OCI-LY3 (cell line): ENCODE measurements around the gene CELF1.

Source experiments
- EZH2phosphoT487 ChIP-seq: fragments of 200-600 bp; shearing (Covaris generic); IDR thresholded peaks from 2 replicates; pipeline ENCODE4 v1.6.1; 2018; ENCODE audit warnings: antibody characterized with exemption, mixed run types, low read depth
- TF ChIP-seq, protein P1 (sequence below): fragments of 200-600, 300-600 bp; sonication (generic); IDR thresholded peaks from 2 replicates; pipeline ENCODE4 v1.5.1; 2014; ENCODE audit warnings: antibody characterized with exemption, low read length, low read depth

DNA sequence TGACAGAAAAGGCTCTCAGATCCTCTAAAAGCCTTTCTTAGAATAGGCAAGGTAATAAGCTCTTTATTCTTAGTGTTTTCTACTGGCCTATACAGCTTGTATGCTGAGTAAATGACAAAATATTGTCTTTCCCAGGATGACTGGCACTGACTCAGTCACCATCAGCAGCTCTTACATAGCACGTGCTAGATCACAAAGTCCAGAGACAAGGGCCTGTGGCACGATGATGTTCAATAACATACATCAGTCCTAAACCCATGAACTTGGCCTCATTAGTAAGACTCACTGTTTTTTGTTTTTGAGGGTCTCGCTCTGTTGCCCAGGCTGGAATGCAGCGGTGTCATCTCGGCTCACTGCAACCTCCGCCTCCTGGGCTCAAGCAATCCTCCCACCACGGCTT, 42.7 kb downstream of the CELF1 start:
- TF ChIP-seq, protein P1, sequence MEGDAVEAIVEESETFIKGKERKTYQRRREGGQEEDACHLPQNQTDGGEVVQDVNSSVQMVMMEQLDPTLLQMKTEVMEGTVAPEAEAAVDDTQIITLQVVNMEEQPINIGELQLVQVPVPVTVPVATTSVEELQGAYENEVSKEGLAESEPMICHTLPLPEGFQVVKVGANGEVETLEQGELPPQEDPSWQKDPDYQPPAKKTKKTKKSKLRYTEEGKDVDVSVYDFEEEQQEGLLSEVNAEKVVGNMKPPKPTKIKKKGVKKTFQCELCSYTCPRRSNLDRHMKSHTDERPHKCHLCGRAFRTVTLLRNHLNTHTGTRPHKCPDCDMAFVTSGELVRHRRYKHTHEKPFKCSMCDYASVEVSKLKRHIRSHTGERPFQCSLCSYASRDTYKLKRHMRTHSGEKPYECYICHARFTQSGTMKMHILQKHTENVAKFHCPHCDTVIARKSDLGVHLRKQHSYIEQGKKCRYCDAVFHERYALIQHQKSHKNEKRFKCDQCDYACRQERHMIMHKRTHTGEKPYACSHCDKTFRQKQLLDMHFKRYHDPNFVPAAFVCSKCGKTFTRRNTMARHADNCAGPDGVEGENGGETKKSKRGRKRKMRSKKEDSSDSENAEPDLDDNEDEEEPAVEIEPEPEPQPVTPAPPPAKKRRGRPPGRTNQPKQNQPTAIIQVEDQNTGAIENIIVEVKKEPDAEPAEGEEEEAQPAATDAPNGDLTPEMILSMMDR: no peak
- TF ChIP-seq EZH2phosphoT487: no peak
